Heart left ventricle (tissue), 16 donors: ENCODE measurements around the gene WNT3A. TPM values are rescaled to one million over a fixed set of nuclear protein-coding genes. Genes with fewer than 3 reads are reported as not detected.
"Not testable (repeated sequence)": the region's sequence is repeated elsewhere in the genome, so short reads cannot be mapped to it uniquely, and the experiment has no call there.

ENCODE experiments used
- ATAC-seq, 4 donors: fragments of 200-7000 bp; cut with Tn5 transposase; one replicate each; pipeline ENCODE4 v1.9.1; 2020 to 2022; ENCODE audit warnings: moderate library complexity in 4 of 4, mild to moderate bottlenecking in 3 of 4, moderate number of reproducible peaks in 1 of 4
- DNase-seq, 5 donors: peaks; one replicate each; pipeline ENCODE4 v3.0.0-alpha.2; 2020
- H3K27ac ChIP-seq, 12 donors: fragments of 200-600 bp; sonication (generic) in 4 of 12; one replicate each; pipeline versions ENCODE4 v1.5.0 to v1.8.0; 2016 to 2022; ENCODE audit warnings: mild to moderate bottlenecking in 2 of 12
- H3K27me3 ChIP-seq, 9 donors: fragments of 200-600 bp; sonication (generic) in 2 of 9; one replicate each; pipeline versions ENCODE4 v1.5.1 to v1.8.0; 2016 to 2022; ENCODE audit warnings: mild to moderate bottlenecking in 3 of 9
- H3K36me3 ChIP-seq, 9 donors: fragments of 200-600 bp; sonication (generic) in 2 of 9; one replicate each; pipeline versions ENCODE4 v1.5.0 to v1.8.0; 2018 to 2022; ENCODE audit warnings: mild to moderate bottlenecking in 2 of 9
- H3K4me1 ChIP-seq, 12 donors: fragments of 200-600 bp; sonication (generic) in 4 of 12; one replicate each; pipeline versions ENCODE4 v1.5.0 to v1.8.0; 2016 to 2022; ENCODE audit warnings: mild to moderate bottlenecking in 3 of 12
- H3K4me3 ChIP-seq, 12 donors: fragments of 200-600 bp; sonication (generic) in 4 of 12; one replicate each; pipeline versions ENCODE4 v1.5.0 to v1.8.0; 2017 to 2022; ENCODE audit warnings: mild to moderate bottlenecking in 9 of 12, moderate library complexity in 4 of 12
- H3K9me3 ChIP-seq, 12 donors: fragments of 200-600 bp; sonication (generic) in 4 of 12; one replicate each; pipeline versions ENCODE4 v1.5.0 to v1.8.0; 2016 to 2022; ENCODE audit warnings: mild to moderate bottlenecking in 1 of 12
- POLR2A ChIP-seq, 2 donors: fragments of 450-650 bp; IDR thresholded peaks; one replicate each; pipeline ENCODE4 v1.6.1; 2017; ENCODE audit warnings: antibody characterized with exemption in 2 of 2, mild to moderate bottlenecking in 2 of 2, moderate library complexity in 2 of 2
- WGBS, 4 donors: extraction: QIAGEN DNeasy Blood & Tissue Kit in 2 of 4; methylation state at CpG; one replicate each; pipeline versions ENCODE4 v1.1.5 to v1.1.7; 2013 to 2018; 5-methylcytosine and 5-hydroxymethylcytosine counted together
- intact Hi-C, 10 donors: fragments of 100-400 bp; cut with DNase I; formaldehyde crosslinking; loops; one replicate each; pipeline versions ENCODE4 v1.11.1 to v1.14.2; 2022
- polyA plus RNA-seq, 2 donors: library from polyadenylated mRNA; stranded (reverse); fragments of 200-250 nt; gene quantifications; one replicate each; pipeline ENCODE4 v1.2.3, GENCODE V29; 2013
- total RNA-seq, 9 donors: library from RNA; depleted of rRNA in 2 of 9; stranded (reverse); fragments of >200 nt in 2 of 9; fragmentation: NEBNext Ultra II Directional in 3 of 9; extraction: Animal tissue kit (Norgen Biotek cat#: 25700) in 3 of 9; gene quantifications; one replicate each; pipeline versions ENCODE4 v1.1.0 to v1.2.4, GENCODE V29; 2016 to 2023
- TF ChIP-seq, protein P1 (sequence below), 12 donors: fragments of 200-600 bp; sonication (generic) in 4 of 12; IDR thresholded peaks; one replicate each; pipeline versions ENCODE4 v1.5.0 to v1.8.0; 2018 to 2022; ENCODE audit warnings: antibody characterized with exemption in 12 of 12, mild to moderate bottlenecking in 5 of 12
- donor health status: ischemic (EF 13 %, LVEDD 7.1; RV severe dilation, severe dysfunction).
- donor health status: healthy with polysubstance abuse.
- donor health status: DM: no; HTN: yes; CAD: no.
- donor health status: DM: no; HTN: no; CAD: no.
- donor health status: ischemic (EF 25% LVEDD 6.9; RV normal size, moderate dysfunction).
- donor health status: ischemic (EF 25% LVEDD 5.7; RV mildly dilated, moderate dysfunction).
- donor health status: healthy.
- donor health status: DM: yes; HTN: yes; CAD: no.
- donor health status: ischemic (EF 35%, LVEDD 5.7; RV mildly dilated, moderate dysfunction).
- donor health status: nonischemic (EF 11% LVEDD 7.7; RV severe dilation, severe dysfunction).
- donor health status: DM: yes; HTN: yes; CAD: no.
- donor health status: PGD.
- donor health status: ischemic (EF 29% LVEDD 5.4; RV normal size, mild dysfunction).
- donor health status: nonischemic (EF 23%, LVEDD 6.1; RV moderate dilation, normal function).

The WNT3A gene
- total and polyA plus RNA-seq, 11 donors: not detected

DNA sequence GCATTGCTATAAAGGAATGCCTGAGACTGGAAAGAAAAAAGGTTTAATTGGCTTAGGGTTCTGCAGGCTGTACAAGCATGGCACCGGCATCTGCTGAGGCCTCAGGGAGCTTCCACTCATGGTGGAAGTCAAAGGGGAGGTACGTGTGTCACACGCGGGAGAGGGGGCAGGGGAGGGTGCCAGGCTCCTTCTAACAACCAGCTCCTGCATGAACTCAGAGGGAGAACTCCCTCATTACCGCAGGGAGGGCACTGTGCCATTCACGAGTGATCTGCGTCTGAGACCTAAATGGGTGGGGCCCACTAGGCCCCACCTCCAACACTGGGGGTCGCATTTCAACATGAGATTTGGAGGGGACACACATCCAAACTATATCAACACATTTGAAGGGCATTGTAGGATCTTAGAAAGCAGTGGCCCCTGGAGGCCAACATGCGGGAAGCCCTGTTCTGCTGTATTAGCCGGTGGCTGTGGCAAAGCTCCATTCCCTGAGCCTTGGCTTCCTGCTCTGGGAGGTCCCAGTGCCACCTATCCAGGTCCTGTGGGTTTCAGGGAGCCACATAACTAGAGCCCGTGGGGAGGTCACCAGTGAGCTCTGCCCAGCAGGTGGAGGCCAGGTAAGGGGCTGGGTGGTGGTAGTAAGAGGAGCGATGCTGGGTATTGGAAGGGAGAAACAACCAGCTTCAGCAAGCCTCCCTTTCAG is 10.0 kb downstream of the WNT3A start:
- Histone ChIP-seq H3K36me3 (no peaks in the 10 kb centered on the region), H3K4me3 (no peak overlapping the region), H3K27ac (no peak overlapping the region), H3K9me3 (no peaks in the 10 kb centered on the region), H3K27me3 (peaks cover 0 to 15% (median 0%) of the 10 kb centered on the region in 9 donors), H3K4me1 (no peaks in the 10 kb centered on the region)
- intact Hi-C loops: no loop called here
- ATAC-seq: no peak
- 75 to 77% (median 76%) methylated on average over 12 of the region's 12 CpGs for WGBS, 4 donors
- TF ChIP-seq POLR2A (IDR thresholded peaks at IDR 0.05): no peak
- TF ChIP-seq, protein P1, sequence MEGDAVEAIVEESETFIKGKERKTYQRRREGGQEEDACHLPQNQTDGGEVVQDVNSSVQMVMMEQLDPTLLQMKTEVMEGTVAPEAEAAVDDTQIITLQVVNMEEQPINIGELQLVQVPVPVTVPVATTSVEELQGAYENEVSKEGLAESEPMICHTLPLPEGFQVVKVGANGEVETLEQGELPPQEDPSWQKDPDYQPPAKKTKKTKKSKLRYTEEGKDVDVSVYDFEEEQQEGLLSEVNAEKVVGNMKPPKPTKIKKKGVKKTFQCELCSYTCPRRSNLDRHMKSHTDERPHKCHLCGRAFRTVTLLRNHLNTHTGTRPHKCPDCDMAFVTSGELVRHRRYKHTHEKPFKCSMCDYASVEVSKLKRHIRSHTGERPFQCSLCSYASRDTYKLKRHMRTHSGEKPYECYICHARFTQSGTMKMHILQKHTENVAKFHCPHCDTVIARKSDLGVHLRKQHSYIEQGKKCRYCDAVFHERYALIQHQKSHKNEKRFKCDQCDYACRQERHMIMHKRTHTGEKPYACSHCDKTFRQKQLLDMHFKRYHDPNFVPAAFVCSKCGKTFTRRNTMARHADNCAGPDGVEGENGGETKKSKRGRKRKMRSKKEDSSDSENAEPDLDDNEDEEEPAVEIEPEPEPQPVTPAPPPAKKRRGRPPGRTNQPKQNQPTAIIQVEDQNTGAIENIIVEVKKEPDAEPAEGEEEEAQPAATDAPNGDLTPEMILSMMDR (IDR thresholded peaks at IDR 0.05): no peak
- no peak for DNase-seq

DNA sequence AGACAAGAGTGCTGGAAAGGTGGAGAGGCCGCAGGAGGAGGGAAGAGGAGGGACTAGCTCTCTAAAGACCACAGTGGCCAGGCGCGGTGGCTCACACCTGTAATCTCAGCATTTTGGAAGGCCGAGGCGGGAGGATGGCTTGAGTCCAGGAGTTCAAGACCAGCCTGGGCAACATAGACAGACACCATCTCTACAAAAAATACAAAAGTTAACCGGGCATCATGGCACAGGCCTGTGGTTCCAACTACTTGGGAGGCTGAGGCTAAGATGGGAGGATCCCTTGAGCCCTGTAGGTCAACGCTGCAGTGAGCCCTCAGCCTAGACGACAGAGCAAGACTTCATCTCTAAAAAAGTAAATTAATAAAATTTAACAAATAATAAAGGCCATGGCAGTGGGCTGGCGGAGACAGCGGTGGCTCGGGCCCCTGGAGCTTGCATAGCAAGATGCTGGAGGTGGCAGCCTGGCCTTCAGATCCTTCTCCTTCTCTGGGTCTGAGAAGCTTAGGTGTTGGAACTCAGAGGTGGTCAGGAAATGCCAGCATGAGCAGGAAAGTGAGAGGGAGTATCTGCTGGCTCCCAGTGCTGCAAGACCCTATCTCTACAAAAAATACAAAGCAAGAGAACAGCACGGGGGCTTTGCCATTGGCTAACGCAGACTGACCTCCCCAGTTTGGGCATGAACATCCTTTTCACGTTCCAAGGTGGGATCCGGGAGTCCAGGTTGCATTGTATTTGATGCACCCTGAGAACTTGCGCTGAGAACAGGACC is 10.7 kb downstream of the WNT3A start:
- Histone ChIP-seq H3K9me3 (no peaks in the 10 kb centered on the region), H3K4me3 (no peak overlapping the region), H3K36me3 (no peaks in the 10 kb centered on the region), H3K27ac (no peak overlapping the region), H3K27me3 (peaks cover 0 to 15% (median 0%) of the 10 kb centered on the region in 9 donors), H3K4me1 (no peaks in the 10 kb centered on the region)
- intact Hi-C loops: no loop called here
- DNase-seq (no peak), ATAC-seq (no peak)
- WGBS, 4 donors: 90 to 92% (median 91%) methylated on average over 16 of the region's 16 CpGs
- TF ChIP-seq, protein P1 (IDR thresholded peaks at IDR 0.05): no peak
- no peak for TF ChIP-seq POLR2A (IDR thresholded peaks at IDR 0.05)

DNA sequence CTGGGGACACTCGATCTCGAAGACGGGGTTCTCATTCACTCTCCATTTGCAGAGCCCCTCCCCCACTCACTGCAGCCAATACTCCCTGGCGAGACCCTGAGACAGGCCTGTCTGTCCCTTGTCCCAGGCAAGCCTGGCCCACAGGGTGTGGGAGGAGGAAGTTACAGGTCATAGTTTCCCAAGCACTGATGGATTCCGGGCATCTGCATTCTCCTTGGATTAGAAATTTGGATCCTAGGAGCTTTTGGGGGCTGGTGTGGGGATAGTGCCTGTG is 11.3 kb downstream of the WNT3A start:
- intact Hi-C loops: no loop called here
- no peak for DNase-seq
- 67 to 79% (median 77%) methylated on average over 5 of the region's 5 CpGs for WGBS, 4 donors
- H3K9me3 ChIP-seq: no peaks in the 10 kb centered on the region
- H3K36me3 ChIP-seq: no peaks in the 10 kb centered on the region
- TF ChIP-seq, protein P1 (IDR thresholded peaks at IDR 0.05): no peak
- no peak for TF ChIP-seq POLR2A (IDR thresholded peaks at IDR 0.05)
- no peak overlapping the region for H3K4me3 ChIP-seq
- no peaks in the 10 kb centered on the region for H3K4me1 ChIP-seq
- ATAC-seq: no peak
- H3K27ac ChIP-seq: no peak overlapping the region
- peaks cover 0 to 10% (median 0%) of the 10 kb centered on the region in 9 donors for H3K27me3 ChIP-seq

DNA sequence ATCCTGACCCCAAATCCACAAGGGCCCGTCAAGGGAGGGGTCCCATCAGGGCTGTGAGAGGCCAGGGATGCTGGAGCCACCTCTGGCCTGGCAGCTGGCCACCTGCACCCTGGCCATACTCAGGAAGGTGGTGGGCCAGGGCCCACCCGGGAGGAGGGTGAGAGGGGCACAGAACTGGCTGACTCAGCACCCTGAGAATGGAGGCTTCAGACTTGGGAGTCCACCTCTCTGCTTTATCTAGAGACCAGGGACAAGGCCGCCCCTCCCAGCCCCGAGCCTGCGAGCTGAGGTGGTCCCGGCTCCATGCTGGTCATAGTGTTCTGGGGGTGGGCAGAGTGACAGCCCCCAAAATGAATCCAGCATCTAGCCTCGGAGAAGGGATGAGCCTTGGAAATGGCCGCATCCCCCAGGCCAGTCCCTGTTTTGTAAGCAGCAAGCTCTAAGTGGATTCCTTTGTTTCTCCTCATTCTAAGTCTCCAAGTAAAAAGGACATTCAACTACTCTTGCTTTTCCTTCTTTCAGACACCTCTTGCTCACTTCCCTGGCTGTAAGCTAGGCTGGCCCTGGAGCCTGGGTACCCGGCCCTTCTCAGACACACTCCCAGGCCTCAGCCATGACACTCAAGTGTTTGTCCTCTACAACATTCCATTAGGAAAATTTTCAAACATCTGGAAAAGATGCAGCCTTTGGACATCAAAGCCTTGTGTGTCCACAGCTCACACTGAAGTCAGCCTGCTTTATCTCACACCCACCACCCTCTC is 12.3 kb downstream of the WNT3A start:
- 76 to 90% (median 81%) methylated on average over 5 to 9 of the region's 9 CpGs for WGBS, 4 donors
- intact Hi-C loops: no loop called here
- Histone ChIP-seq H3K4me3 (no peak overlapping the region), H3K4me1 (no peaks in the 10 kb centered on the region), H3K36me3 (no peaks in the 10 kb centered on the region), H3K27me3 (peaks cover 0 to 4% (median 0%) of the 10 kb centered on the region in 9 donors), H3K27ac (no peak overlapping the region), H3K9me3 (no peaks in the 10 kb centered on the region)
- no peak for TF ChIP-seq POLR2A (IDR thresholded peaks at IDR 0.05)
- TF ChIP-seq, protein P1 (IDR thresholded peaks at IDR 0.05): no peak
- peak in 1 of 5 donors; percentile 41 for DNase-seq
- no peak for ATAC-seq

DNA sequence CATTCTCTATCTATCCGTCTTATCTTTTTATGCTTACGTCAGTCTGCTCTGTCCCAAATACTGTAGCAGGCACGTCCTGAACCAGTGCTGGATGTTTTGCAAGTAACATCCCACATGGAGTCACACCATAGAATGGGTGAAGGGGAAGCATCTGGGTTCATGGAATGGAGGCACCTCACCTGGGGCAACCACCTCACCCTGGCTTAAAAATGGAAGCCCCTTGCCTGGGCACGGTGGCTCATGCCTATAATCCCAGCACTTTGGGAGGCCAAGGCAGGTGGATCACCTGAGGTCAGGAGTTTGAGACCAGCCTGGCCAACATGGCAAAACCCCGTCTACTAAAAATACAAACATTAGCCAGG is 12.9 kb downstream of the WNT3A start:
- intact Hi-C loops, H3K9me3 ChIP-seq, H3K27me3 ChIP-seq, H3K36me3 ChIP-seq, DNase-seq, ATAC-seq, H3K27ac ChIP-seq, H3K4me3 ChIP-seq, H3K4me1 ChIP-seq: not testable (repeated sequence)
- WGBS, 4 donors: 76 to 79% (median 77%) methylated on average over 5 of the region's 5 CpGs
